Nephron (organoid): ENCODE data around the gene RHOB.

Experiments
- H3K27ac Mint-ChIP-seq, 3 experiments: 2 replicates each; pipeline ENCODE4 v1.8.0; 2020; ENCODE audit warnings: mixed read lengths in 3 of 3, mild to moderate bottlenecking in 2 of 3, moderate library complexity in 1 of 3
- H3K27me3 Mint-ChIP-seq: 2 replicates; pipeline ENCODE4 v1.8.0; 2021; ENCODE audit warnings: low read depth, mild to moderate bottlenecking, moderate library complexity, mixed read lengths
- H3K36me3 Mint-ChIP-seq: 2 replicates; pipeline ENCODE4 v1.8.0; 2020; ENCODE audit warnings: low read depth, mixed read lengths
- H3K4me1 Mint-ChIP-seq: 2 replicates; pipeline ENCODE4 v1.8.0; 2020; ENCODE audit warnings: mixed read lengths
- H3K4me3 Mint-ChIP-seq, 3 experiments: 2 replicates each; pipeline ENCODE4 v1.8.0; 2020; ENCODE audit warnings: mild to moderate bottlenecking in 3 of 3, mixed read lengths in 3 of 3, moderate library complexity in 2 of 3
- H3K9me3 Mint-ChIP-seq: 2 replicates; pipeline ENCODE4 v1.8.0; 2020; ENCODE audit warnings: mixed read lengths
- TF ChIP-seq, protein P1 (sequence below), 3 experiments: fragments of 200-600 bp; sonication (generic); IDR thresholded peaks; one replicate each; pipeline ENCODE4 v1.5.0; 2021; ENCODE audit warnings: antibody characterized with exemption in 3 of 3; ENCODE audit not compliant: unreplicated experiment in 3 of 3

RHOB gene

DNA sequence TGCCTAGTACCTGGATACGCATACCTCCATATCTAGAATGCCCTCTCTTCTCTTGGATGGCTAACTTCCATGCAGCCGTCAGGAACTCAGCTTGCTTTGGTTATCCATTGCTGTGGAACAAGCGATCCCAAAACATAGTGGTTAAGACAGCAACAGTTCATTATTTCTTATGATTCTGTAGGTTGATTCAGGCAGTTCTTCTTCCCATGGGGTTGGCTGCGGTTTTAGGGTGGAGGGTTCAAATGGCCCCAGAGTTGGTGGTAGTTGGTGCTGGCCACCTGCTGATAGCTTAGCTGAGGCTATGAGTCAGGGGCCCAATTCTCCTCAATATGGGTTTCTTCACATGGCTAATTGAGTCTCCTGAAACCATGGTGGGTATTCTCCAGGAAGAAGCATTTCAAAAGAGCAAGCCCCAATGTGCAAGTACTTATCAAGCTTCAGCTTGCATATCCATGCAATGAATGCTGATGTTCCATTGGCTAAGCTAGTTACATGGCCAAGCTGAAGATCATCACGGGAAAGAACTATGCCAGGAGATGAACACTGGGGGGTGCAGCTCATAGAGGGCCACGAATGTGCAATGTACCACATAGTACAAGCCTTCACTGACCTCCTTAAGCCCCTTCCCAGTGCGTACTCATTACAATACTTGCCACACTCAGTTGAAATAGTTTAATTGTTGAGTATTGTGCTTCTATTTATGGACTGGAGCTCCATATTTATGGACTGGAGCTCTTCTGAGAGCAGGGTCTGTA is 10.0 kb upstream of the RHOB start:
- Mint-ChIP-seq H3K4me3 (no peak overlapping the region), H3K27me3 (peaks cover 17% of the 10 kb centered on the region), H3K27ac (no peak overlapping the region), H3K9me3 (no peaks in the 10 kb centered on the region), H3K36me3 (no peaks in the 10 kb centered on the region), H3K4me1 (no peaks in the 10 kb centered on the region)
- TF ChIP-seq, protein P1, sequence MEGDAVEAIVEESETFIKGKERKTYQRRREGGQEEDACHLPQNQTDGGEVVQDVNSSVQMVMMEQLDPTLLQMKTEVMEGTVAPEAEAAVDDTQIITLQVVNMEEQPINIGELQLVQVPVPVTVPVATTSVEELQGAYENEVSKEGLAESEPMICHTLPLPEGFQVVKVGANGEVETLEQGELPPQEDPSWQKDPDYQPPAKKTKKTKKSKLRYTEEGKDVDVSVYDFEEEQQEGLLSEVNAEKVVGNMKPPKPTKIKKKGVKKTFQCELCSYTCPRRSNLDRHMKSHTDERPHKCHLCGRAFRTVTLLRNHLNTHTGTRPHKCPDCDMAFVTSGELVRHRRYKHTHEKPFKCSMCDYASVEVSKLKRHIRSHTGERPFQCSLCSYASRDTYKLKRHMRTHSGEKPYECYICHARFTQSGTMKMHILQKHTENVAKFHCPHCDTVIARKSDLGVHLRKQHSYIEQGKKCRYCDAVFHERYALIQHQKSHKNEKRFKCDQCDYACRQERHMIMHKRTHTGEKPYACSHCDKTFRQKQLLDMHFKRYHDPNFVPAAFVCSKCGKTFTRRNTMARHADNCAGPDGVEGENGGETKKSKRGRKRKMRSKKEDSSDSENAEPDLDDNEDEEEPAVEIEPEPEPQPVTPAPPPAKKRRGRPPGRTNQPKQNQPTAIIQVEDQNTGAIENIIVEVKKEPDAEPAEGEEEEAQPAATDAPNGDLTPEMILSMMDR (IDR thresholded peaks at IDR 0.05; ENCODE audit: unreplicated experiment in 3 of 3), result no peak

DNA sequence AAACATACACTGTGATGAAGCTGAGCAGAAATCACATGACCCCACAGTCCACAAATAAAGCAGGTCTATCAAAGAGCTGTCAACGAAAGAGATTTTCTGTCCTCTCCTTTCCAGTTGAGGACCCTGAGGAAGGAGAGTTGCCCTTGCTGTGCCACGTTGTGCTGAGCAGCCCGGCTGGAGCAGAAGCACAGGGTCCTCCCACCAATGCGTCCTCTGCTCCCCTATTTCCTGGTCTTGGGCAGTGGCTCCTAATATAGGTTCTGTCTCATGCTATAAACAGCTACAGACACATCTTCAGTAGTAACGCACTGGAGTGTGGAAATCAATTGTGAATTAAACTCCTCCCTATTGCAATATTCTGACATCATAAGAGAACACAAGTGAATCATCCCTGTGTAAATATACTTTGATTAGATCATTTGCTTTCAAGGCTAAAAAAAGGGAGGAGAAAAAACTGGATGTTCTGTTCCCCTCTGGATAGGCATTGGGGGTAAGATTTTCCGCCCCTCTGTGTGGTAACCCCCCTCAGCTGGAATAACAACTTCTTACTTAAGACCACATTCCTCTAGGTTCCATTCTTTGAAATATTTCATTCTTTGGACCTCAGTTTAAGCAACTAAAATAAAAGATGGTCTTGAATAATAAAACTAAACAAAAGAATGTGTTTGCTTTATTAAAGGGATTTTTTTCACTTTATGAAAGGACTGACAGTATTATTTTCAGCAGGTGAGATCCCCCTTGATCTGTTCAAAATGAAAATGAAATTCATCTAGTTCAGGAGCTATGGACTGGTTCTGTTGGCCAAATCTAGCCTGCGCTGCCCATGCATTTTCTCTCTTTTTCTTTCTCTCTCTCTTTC is 8.3 kb upstream of the RHOB start:
- H3K27ac Mint-ChIP-seq, result no peak overlapping the region
- H3K9me3 Mint-ChIP-seq, result no peaks in the 10 kb centered on the region
- peaks cover 16% of the 10 kb centered on the region for H3K27me3 Mint-ChIP-seq

GRCh38 chr2:20439193-20439475 is 7.7 kb upstream of the RHOB start:
- Mint-ChIP-seq H3K4me3 (no peak overlapping the region), H3K9me3 (no peaks in the 10 kb centered on the region), H3K27ac (no peak overlapping the region), H3K27me3 (peaks cover 21% of the 10 kb centered on the region), H3K4me1 (peaks cover 10% of the 10 kb centered on the region), H3K36me3 (no peaks in the 10 kb centered on the region)
- TF ChIP-seq, protein P1 (IDR thresholded peaks at IDR 0.05; ENCODE audit: unreplicated experiment in 3 of 3), result no peak

More for the DNA sequence above, 8.3 kb upstream of the RHOB start:
- Mint-ChIP-seq H3K36me3 (no peaks in the 10 kb centered on the region), H3K4me1 (peaks cover 4% of the 10 kb centered on the region), H3K4me3 (no peak overlapping the region)
- TF ChIP-seq, protein P1 (IDR thresholded peaks at IDR 0.05; ENCODE audit: unreplicated experiment in 3 of 3), result no peak

DNA sequence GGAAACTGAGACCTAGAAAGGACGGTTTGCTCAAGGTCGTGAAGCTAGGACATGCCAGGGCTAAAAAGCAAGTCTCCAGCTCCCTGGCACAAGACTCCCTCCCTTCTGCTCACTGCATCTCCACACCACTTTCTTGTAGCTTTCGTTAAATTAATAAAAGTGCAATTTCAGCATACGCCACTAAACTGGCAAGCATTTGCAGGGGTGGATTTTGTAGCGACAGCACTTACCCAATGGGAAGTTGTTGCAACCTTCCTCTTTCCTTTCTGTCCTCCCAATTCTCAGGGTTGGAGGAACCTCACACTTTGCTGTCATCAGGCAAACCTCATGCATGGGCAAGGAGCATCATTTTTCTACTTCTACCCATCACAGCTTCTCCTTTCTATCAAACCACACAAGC is 7.4 kb upstream of the RHOB start:
- no peaks in the 10 kb centered on the region for H3K9me3 Mint-ChIP-seq
- no peaks in the 10 kb centered on the region for H3K36me3 Mint-ChIP-seq
- peaks cover 13% of the 10 kb centered on the region for H3K4me1 Mint-ChIP-seq
- H3K27ac Mint-ChIP-seq, result no peak overlapping the region
- peaks cover 21% of the 10 kb centered on the region for H3K27me3 Mint-ChIP-seq
- H3K4me3 Mint-ChIP-seq, result no peak overlapping the region
- TF ChIP-seq, protein P1 (IDR thresholded peaks at IDR 0.05; ENCODE audit: unreplicated experiment in 3 of 3), result no peak

GRCh38 chr2:20440001-20440560 is 6.8 kb upstream of the RHOB start:
- Mint-ChIP-seq H3K27ac (no peak overlapping the region), H3K4me1 (peaks cover 15% of the 10 kb centered on the region), H3K4me3 (no peak overlapping the region), H3K9me3 (no peaks in the 10 kb centered on the region), H3K27me3 (peaks cover 21% of the 10 kb centered on the region), H3K36me3 (no peaks in the 10 kb centered on the region)
- TF ChIP-seq, protein P1 (IDR thresholded peaks at IDR 0.05; ENCODE audit: unreplicated experiment in 3 of 3), result no peak
